HEK293 (cell line): ENCODE data around the gene GPR153.

ENCODE experiments used
- CTCF ChIP-seq: fragments of 450-650 bp; formaldehyde crosslinking; IDR thresholded peaks from 2 replicates; pipeline ENCODE4 v1.5.1; 2016; ENCODE audit warnings: missing biosample characterization, missing genetic modification characterization
- KLF1 ChIP-seq: fragments of 450-650 bp; formaldehyde crosslinking; IDR thresholded peaks from 2 replicates; pipeline ENCODE4 v1.5.1; 2016; ENCODE audit warnings: missing biosample characterization, missing genetic modification characterization
- ZNF24 ChIP-seq: fragments of 450-650 bp; formaldehyde crosslinking; IDR thresholded peaks from 2 replicates; pipeline ENCODE4 v1.5.1; 2016; ENCODE audit warnings: missing biosample characterization, missing genetic modification characterization
- ZNF777 ChIP-seq: fragments of 450-650 bp; formaldehyde crosslinking; IDR thresholded peaks from 2 replicates; pipeline ENCODE4 v1.5.1; 2017; ENCODE audit warnings: missing biosample characterization, missing genetic modification characterization, borderline replicate concordance

DNA sequence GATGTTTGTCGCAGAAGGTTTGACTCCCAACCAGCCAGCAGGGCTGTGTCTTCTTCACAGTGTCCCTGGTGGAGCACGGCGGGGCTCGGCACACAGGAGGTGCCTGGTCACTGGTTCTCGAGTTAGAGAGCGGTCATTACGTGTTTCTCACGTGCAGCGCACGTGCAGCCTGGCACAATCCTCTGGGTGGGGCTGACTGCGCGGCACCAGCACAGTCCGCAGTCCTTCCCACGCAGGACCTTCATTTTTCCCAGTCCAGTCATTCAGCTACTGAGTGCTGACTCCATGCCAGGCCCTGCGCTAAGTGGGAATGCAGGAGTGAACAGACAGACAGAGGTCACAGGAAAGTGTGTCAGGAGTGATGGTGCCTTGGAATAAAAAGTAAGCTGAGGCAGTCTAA is 46.2 kb upstream of the GPR153 start:
- TF ChIP-seq CTCF: no peak
- no peak for TF ChIP-seq KLF1
- TF ChIP-seq ZNF24 (tag by site-specific recombination): no peak
- TF ChIP-seq ZNF777 (tag by site-specific recombination): no peak
